PC-9 (cell line): ENCODE data around the gene FMNL1.

Source experiments
- EZH2 ChIP-seq: fragments of 200-600 bp; sonication (generic); IDR thresholded peaks from 2 replicates; pipeline ENCODE4 v1.8.0; 2017; ENCODE audit warnings: antibody characterized with exemption, low read depth
- TF ChIP-seq, protein P1 (sequence below): fragments of 200-600 bp; sonication (generic); conservative IDR thresholded peaks from 2 replicates; pipeline ENCODE4 v1.6.1; 2017; ENCODE audit warnings: mixed run types, antibody characterized with exemption, mild to moderate bottlenecking, moderate library complexity

DNA sequence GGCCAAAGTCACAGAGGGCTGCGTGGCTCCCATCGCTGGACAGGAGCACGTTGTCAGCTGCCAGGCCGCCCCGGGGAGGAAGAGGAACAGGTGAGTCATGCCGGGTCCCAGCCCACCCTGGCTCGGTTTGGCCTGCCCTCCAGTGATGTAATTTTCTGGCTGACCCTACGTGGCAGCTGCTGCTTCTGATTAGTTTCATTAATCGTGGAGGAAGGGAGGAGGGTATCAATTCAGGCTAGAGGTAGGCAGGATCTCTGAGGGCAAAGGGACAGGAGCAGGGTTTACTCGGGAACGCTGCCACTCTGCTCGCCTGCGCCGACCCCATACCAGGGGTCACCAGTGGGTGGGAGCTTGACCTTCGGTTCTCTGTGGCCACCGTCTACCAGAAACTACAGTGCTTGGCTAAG lies 51.9 kb downstream of the FMNL1 start:
- no peak for TF ChIP-seq EZH2
- TF ChIP-seq, protein P1, sequence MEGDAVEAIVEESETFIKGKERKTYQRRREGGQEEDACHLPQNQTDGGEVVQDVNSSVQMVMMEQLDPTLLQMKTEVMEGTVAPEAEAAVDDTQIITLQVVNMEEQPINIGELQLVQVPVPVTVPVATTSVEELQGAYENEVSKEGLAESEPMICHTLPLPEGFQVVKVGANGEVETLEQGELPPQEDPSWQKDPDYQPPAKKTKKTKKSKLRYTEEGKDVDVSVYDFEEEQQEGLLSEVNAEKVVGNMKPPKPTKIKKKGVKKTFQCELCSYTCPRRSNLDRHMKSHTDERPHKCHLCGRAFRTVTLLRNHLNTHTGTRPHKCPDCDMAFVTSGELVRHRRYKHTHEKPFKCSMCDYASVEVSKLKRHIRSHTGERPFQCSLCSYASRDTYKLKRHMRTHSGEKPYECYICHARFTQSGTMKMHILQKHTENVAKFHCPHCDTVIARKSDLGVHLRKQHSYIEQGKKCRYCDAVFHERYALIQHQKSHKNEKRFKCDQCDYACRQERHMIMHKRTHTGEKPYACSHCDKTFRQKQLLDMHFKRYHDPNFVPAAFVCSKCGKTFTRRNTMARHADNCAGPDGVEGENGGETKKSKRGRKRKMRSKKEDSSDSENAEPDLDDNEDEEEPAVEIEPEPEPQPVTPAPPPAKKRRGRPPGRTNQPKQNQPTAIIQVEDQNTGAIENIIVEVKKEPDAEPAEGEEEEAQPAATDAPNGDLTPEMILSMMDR: no peak
